ENCODE data around the gene CHST2. TPM values are rescaled to one million over a fixed set of nuclear protein-coding genes. Genes with fewer than 3 reads are reported as not detected.

The CHST2 gene
- total RNA-seq, 1 experiment from 2014 or later = 1.7 TPM

GRCh38 chr3:143121241-143122088 lies 1.9 kb downstream of the CHST2 start (continued):
- TF ChIP-seq ELF1 (IDR thresholded peaks at IDR 0.05; ENCODE audit: borderline replicate concordance, low read depth) (no peak), YY1 (IDR thresholded peaks at IDR 0.05; ENCODE audit: extremely low read depth, insufficient replicate concordance, low read depth, low read length) (no peak), POLR2A (IDR thresholded peaks at IDR 0.05; ENCODE audit: borderline replicate concordance, extremely low read depth, insufficient read depth, insufficient read length) (no peak), JUND (IDR thresholded peaks at IDR 0.05) (no peak), EZH2phosphoT487 (IDR thresholded peaks at IDR 0.05; ENCODE audit: borderline replicate concordance) (no peak), ZNF274 (IDR thresholded peaks at IDR 0.05; ENCODE audit: low read depth, low read length) (no peak), REST (IDR thresholded peaks at IDR 0.05; ENCODE audit: low read depth) (no peak)

GRCh38 chr3:143122089-143122430 lies 2.5 kb downstream of the CHST2 start:
- H3K4me2 ChIP-seq (ENCODE audit: low read length) = no peak overlapping the region
- no peaks in the 10 kb centered on the region for H3K9me2 ChIP-seq (ENCODE audit: insufficient read depth)
- POLR2A ChIA-PET = no interaction called here
- no peak overlapping the region for H3K4me3 ChIP-seq (replicated peaks in 1 of 2; ENCODE audit: low read depth in 1 of 2, low read length in 2 of 2)
- no peaks in the 10 kb centered on the region for H4K20me1 ChIP-seq (ENCODE audit: insufficient read depth)
- TF ChIP-seq TCF7L2 (IDR thresholded peaks at IDR 0.05; ENCODE audit: borderline replicate concordance, extremely low read depth, insufficient read depth, insufficient read length) (no peak), FOSL1 (IDR thresholded peaks at IDR 0.05; ENCODE audit: low read depth) (no peak), REST (IDR thresholded peaks at IDR 0.05; ENCODE audit: low read depth) (no peak), CEBPB (IDR thresholded peaks at IDR 0.05; ENCODE audit: low read depth) (no peak), ZFX (IDR thresholded peaks at IDR 0.05) (no peak), CTCF (IDR thresholded peaks at IDR 0.05 in 2 of 3, conservative IDR thresholded peaks at IDR 0.05 in 1 of 3; ENCODE audit: borderline replicate concordance in 1 of 3, insufficient read depth in 1 of 3, low read depth in 2 of 3, low read length in 2 of 3) (no peak), ELF1 (IDR thresholded peaks at IDR 0.05; ENCODE audit: borderline replicate concordance, low read depth) (no peak), ZNF274 (IDR thresholded peaks at IDR 0.05; ENCODE audit: low read depth, low read length) (no peak), CBX3 (IDR thresholded peaks at IDR 0.05; ENCODE audit: low read depth) (no peak), SP1 (IDR thresholded peaks at IDR 0.05; ENCODE audit: low read depth) (no peak), SIN3A (IDR thresholded peaks at IDR 0.05; ENCODE audit: low read depth) (no peak)
- no peak overlapping the region for H3K27ac ChIP-seq (ENCODE audit: low read depth, low read length)
- H3K9ac ChIP-seq (ENCODE audit: low read length) = no peak overlapping the region
- no peak for DNase-seq (ENCODE audit: low read depth, low spot score)
- CTCF ChIA-PET = no interaction called here
- RAD21 ChIA-PET (ENCODE audit: low non-redundant PET in 1 of 2, low total read pairs in 2 of 2, uncharacterized antibody in 2 of 2, unreplicated experiment in 2 of 2) = no interaction called here
- no peaks in the 10 kb centered on the region for H3K9me3 ChIP-seq (ENCODE audit: control insufficient read depth in 1 of 2, insufficient read depth in 1 of 2, low read depth in 1 of 2, low read length in 2 of 2)
- intact Hi-C loops (cut with micrococcal nuclease) = no loop called here
- H3K4me1 ChIP-seq (ENCODE audit: control insufficient read depth in 1 of 2, insufficient read depth in 2 of 2, low read length in 2 of 2) = no peaks in the 10 kb centered on the region; a peak in 1 of 4 replicates
- H2AFZ ChIP-seq (ENCODE audit: low read depth, low read length, poor library complexity, severe bottlenecking) = no peak overlapping the region
- peaks cover 3% of the 10 kb centered on the region; the same call in 1 of the 2 replicates for H3K27me3 ChIP-seq (ENCODE audit: insufficient read depth, low read length)
- ATAC-seq = no peak
- BruUV-seq (replicated peaks) = no TSS peak
- no peaks in the 10 kb centered on the region for H3K79me2 ChIP-seq (ENCODE audit: insufficient read depth, low read length)
- H3K36me3 ChIP-seq (ENCODE audit: control insufficient read depth in 1 of 2, insufficient read depth in 2 of 2, low read length in 2 of 2) = no peaks in the 10 kb centered on the region
